AG09319 (cell line): ENCODE data around the gene RPL26.
"Not testable (repeated sequence)": the region's sequence is repeated elsewhere in the genome, so short reads cannot be mapped to it uniquely, and the experiment has no call there.

ENCODE experiments used
- DNase-seq: peaks from one replicate; pipeline ENCODE4 v3.0.0-alpha.2; 2010; ENCODE audit warnings: low read depth; ENCODE audit errors: extremely low read depth
- TF ChIP-seq, protein P1 (sequence below): IDR thresholded peaks from 2 replicates; pipeline ENCODE4 v1.5.1; 2011; ENCODE audit warnings: low read depth, mild to moderate bottlenecking, inconsistent platforms, low read length, moderate library complexity

Gene RPL26

DNA sequence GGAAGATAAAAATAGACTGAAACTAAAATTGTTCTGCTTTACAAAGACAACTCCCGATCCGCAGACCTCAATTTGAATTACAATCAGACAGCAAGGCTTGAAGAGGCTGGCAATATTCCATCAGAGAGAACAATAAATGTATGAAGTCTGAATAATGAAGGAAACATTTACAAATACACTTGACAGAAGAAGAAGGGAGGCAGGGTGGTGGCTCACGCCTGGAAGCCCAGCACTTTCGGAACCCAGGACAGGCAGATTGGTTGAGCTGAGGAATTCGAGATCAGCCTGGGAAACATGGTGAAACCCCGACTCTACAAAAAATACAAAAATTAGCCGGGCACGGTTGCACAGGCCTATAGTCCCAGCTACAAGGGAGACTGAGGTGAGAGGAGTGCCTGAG, 28.8 kb downstream of the RPL26 start:
- TF ChIP-seq, protein P1, sequence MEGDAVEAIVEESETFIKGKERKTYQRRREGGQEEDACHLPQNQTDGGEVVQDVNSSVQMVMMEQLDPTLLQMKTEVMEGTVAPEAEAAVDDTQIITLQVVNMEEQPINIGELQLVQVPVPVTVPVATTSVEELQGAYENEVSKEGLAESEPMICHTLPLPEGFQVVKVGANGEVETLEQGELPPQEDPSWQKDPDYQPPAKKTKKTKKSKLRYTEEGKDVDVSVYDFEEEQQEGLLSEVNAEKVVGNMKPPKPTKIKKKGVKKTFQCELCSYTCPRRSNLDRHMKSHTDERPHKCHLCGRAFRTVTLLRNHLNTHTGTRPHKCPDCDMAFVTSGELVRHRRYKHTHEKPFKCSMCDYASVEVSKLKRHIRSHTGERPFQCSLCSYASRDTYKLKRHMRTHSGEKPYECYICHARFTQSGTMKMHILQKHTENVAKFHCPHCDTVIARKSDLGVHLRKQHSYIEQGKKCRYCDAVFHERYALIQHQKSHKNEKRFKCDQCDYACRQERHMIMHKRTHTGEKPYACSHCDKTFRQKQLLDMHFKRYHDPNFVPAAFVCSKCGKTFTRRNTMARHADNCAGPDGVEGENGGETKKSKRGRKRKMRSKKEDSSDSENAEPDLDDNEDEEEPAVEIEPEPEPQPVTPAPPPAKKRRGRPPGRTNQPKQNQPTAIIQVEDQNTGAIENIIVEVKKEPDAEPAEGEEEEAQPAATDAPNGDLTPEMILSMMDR = no peak
- no peak for DNase-seq

DNA sequence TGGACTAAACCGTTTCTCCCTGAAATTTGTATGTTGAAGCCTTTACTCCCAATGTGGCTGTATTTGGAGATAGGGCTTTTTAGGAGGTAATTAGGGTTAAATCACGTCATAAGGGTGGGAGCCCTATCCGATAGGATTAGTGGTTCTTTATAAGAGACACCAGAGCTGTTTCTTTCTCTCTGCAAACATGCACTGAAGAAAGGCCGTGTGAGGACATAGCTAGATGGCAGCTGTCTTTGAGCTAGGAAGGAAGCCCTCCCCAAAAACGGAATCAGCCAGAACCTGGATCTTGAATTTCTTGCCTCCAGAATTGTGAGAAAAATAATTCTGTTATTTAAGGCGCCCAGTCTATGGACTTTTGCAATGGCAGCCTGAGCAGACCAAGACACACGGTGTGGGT, 29.3 kb downstream of the RPL26 start:
- DNase-seq = no peak
- TF ChIP-seq, protein P1 = no peak

DNA sequence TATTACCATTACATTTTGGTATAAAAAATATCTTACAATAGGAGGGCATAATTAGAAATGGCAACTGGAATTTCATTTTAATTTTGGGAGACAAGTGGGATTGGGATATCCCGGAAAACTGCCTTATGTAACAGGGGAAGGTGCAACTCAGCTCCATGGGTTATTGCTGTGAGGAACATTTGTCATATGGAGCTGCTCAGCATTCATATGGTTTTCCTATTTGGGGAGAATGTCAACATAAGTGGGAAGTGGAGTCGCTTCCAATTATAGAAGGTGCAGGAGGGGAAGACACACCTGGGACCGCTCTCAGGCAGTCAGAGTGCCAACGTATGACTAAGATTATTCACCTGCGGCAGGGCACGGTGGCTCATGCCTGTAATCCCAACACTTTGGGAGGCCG, 32.7 kb downstream of the RPL26 start:
- TF ChIP-seq, protein P1 = no peak
- DNase-seq = no peak

DNA sequence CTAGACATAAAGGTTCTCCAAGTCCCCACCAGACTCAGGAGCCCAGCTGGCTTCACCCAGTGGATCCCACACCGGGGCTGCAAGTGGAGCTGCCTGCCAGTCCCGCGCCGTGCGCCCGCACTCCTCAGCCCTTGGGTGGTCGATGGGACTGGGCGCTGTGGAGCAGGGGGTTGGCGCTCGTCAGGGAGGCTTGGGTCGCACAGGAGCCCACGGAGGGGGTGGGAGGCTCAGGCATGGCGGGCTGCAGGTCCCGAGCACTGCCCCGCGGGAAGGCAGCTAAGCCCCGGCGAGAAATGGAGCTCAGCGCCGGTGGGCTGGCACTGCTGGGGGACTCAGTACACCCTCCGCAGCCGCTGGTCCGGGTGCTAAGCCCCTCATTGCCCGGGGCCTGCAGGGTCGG, 36.0 kb downstream of the RPL26 start:
- DNase-seq = not testable (repeated sequence)

DNA sequence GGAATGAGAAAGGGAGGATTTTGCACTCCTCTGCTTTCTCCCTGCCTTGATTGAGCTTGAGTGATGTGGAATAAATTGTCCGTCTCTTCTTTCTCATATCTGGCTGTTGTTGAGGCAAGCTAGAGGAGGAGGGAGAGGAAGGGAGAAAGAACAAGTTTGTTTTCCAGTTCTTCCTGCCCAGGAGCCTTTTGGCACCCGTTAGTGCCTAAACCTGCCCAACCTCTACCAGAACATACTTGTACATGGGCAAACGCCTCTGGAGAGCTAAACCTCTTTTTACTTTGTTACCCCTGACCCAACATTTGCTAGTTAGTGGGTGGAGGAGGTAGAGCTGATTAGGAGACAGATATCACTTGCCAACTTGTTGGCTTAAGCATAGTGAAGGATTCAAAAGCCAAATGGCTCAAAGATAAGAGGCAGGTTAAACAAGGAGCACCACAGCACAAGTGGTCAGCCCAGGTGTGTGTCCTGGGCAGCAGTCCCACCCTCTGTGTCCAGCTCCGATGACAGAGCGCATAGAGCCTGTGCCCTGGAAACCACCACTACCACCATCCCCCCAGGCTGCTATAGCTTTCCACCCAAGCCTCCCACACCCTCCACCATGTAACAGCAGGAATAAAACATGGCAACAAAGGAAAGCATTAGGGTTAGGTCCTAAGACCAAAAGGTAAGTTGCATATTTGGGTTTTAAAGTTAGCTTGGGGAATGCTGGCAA, 36.9 kb downstream of the RPL26 start:
- no peak for DNase-seq
- TF ChIP-seq, protein P1 = no peak

DNA sequence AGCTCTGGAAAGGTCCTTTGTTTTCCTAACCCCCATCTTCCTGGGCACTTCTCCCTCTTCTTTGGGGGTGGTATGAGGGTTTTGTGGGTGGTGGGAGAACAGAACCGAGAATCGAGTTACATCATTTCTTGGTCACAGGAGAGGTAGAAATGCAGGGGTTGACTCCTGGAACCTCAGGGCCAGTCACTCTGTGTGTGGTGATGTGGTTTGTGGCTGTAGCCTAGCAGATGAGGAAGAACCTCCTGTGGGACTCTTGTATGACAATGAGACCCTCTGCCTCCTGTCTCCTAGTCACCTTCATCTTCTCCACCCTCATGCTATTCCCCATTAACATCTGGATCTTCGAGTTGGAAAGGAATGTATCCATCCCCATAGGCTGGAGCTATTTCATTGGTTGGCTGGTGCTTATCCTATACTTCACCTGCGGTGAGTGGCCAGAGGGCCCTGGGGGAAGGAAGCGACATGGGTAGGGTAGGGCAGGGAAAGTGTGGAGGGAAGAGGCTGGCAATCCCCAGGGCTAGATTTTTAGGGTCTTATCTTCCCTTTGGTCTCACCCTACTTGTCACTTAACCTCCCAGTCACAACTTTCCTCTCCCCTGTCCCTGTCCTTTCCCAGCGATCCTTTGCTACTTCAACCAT, 37.8 kb downstream of the RPL26 start:
- DNase-seq = no peak
- TF ChIP-seq, protein P1 = no peak

DNA sequence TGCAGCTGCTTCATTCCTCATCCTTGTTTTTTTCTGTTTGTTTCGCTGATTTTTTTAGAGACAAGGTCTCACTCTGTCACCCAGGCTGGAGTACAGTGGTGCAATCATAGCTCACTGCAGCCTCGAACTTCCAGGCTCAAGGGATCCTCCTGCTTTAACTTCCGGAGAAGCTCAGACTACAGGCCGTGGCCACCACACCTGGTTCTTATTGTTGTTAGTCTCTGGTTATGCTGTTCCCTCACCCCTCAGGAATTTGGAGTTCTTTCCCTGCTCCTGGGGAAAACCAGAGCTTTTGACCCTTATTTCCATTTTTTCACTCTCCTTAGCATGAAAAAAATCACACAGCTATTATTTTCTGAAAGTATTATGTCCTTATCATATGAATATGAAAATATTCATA, 41.5 kb downstream of the RPL26 start:
- DNase-seq = no peak
- TF ChIP-seq, protein P1 = no peak

DNA sequence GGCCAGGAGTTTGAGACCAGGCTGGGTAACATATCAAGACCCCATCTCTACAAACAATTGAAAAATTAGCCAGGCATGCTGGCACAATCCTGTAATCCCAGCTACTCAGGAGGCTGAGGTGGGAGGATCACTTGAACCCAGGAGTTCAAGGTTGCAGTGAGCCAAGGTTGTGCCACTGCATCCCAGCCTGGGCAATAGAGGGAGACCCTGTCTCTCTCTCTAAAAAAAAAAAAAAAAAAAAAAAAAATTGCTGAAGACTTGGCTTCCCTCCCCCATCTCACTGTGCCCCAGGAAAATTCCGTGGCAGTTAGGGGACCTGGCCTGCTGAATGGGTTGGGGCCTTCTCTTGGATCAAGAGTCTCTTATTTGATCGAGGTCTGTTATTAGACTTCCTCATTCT, 43.5 kb downstream of the RPL26 start, which contains the start of gene ODF4:
ODF4 (plus strand) TSS at position 301 of the 400 bp plus-strand sequence. CDS start 212 bp downstream, outside the sequence.
- TF ChIP-seq, protein P1 = no peak
- no peak for DNase-seq
